Endodermal cell (in vitro differentiated cells): ENCODE data around the gene CLDN9. TPM values are rescaled to one million over a fixed set of nuclear protein-coding genes. Genes with fewer than 3 reads are reported as not detected.

Experiments
- DNase-seq: peaks from one replicate; pipeline ENCODE4 v3.0.0-alpha.2; 2017
- H3K27ac ChIP-seq: 2 replicates; pipeline ENCODE4 v1.5.1; 2013; ENCODE audit warnings: mild to moderate bottlenecking, low read depth, low read length, moderate library complexity
- H3K27me3 ChIP-seq: 2 replicates; pipeline ENCODE4 v1.6.1; 2013; ENCODE audit warnings: mild to moderate bottlenecking, low read length, moderate library complexity; ENCODE audit not compliant: insufficient read depth, control insufficient read depth, poor library complexity, severe bottlenecking
- H3K36me3 ChIP-seq: 2 replicates; pipeline ENCODE4 v1.7.0; 2013; ENCODE audit warnings: mild to moderate bottlenecking, low read length, moderate library complexity; ENCODE audit not compliant: control insufficient read depth, insufficient read depth
- H3K4me1 ChIP-seq: one replicate; pipeline ENCODE4 v1.7.0; 2013; ENCODE audit warnings: low read length; ENCODE audit not compliant: control insufficient read depth, insufficient read depth
- H3K4me3 ChIP-seq: 2 replicates; pipeline ENCODE4 v1.5.1; 2013; ENCODE audit warnings: mild to moderate bottlenecking, low read length, moderate library complexity
- H3K9ac ChIP-seq: 2 replicates; pipeline ENCODE4 v1.6.1; 2013; ENCODE audit warnings: mild to moderate bottlenecking, low read length, moderate library complexity; ENCODE audit not compliant: poor library complexity, severe bottlenecking; ENCODE audit errors: extremely low read depth
- H3K9me3 ChIP-seq: 2 replicates; pipeline ENCODE4 v1.6.1; 2013; ENCODE audit warnings: mild to moderate bottlenecking, low read length, moderate library complexity; ENCODE audit not compliant: control insufficient read depth
- H3K27ac Mint-ChIP-seq: 2 replicates; pipeline ENCODE4 v1.8.0; 2020; ENCODE audit warnings: mixed read lengths
- H3K27me3 Mint-ChIP-seq: 2 replicates; pipeline ENCODE4 v1.8.0; 2021; ENCODE audit warnings: mild to moderate bottlenecking, mixed read lengths; ENCODE audit not compliant: insufficient read depth
- H3K36me3 Mint-ChIP-seq: 2 replicates; pipeline ENCODE4 v1.8.0; 2020; ENCODE audit warnings: low read depth, mixed read lengths
- H3K4me1 Mint-ChIP-seq: 2 replicates; pipeline ENCODE4 v1.8.0; 2020; ENCODE audit warnings: mixed read lengths
- H3K4me3 Mint-ChIP-seq: 2 replicates; pipeline ENCODE4 v1.8.0; 2020; ENCODE audit warnings: mild to moderate bottlenecking, moderate library complexity, mixed read lengths
- H3K9me3 Mint-ChIP-seq: 2 replicates; pipeline ENCODE4 v1.8.0; 2020; ENCODE audit warnings: mild to moderate bottlenecking, mixed read lengths
- CTCF ChIP-seq: fragments of 200-600 bp; sonication (generic); conservative IDR thresholded peaks from 2 replicates; pipeline ENCODE4 v1.5.0; 2021; ENCODE audit warnings: antibody characterized with exemption, mild to moderate bottlenecking
- WGBS, 2 experiments: methylation state at CpG; one replicate each; pipeline versions ENCODE4 v1.1.5 to v1.1.7; 2013; ENCODE audit warnings: missing lambda C conversion rate in 2 of 2, mixed read lengths in 1 of 2; ENCODE audit not compliant: insufficient coverage in 1 of 2, insufficient read length in 1 of 2; 5-methylcytosine and 5-hydroxymethylcytosine counted together
- total RNA-seq, 2 donors: library from RNA; stranded (reverse); fragmentation: NEBNext Ultra II Directional in 1 of 2; extraction: Animal tissue kit (Norgen Biotek cat#: 25700) in 1 of 2; gene quantifications; 2 replicates in 1 of 2; 3 replicates in 1 of 2; pipeline ENCODE4 v1.2.1, GENCODE V29; 2021

Gene CLDN9
- total RNA-seq, 2 donors from 2014 or later: 0.18 TPM; not detected in 1

DNA sequence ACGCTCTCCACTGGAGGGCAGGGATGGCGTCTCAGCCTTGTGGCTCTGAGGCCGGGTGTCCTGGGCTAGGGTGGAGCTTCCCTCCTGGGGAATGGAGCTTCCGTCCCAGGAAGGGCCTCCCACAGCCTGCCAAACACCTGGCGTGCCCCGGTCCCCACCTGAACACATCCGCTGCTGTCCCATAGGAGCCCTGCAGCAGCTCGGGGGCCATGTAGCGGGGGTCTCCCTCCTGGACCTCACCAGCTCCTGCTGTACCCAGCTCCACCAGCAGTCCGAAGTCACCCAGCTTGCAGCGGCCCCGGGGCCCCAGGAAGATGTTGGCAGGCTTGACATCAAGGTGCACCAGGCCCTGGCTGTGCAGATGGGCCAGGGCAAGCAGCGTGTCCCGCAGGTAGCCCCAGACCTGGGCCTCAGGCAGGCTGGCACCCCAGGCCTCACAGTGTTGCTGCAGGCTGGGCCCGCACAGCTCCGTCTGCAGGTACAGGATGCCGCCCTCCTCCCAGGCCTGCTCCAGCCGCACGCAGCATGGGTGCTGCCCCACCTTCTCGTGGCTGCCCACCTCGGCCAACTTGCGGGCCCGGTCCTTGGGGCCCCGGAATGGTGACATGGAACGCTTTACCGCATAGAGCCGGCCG is 37.4 kb upstream of the CLDN9 start:
- 95 to 96% methylated on average over 16 to 28 of the region's 28 CpGs for WGBS, 2 experiments

DNA sequence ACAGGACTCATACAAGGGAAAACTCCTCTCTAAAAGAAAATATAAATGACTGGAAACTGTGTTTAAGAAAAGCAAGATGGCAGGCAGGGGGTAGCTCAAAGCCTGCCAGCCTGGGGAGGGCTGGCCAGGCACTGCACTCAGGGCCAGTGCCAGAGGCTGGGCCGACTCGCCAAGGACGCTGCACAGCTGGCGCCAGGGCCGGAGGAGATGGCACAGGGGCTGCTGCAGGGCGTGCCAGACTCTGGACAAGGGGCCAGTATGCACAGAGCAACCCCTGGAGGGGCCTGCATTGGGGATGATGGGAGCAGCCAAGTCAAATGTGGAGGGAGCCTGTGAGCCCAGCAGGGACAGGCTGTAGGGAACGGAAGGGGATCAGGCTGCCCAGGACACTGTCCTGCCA is 36.5 kb upstream of the CLDN9 start:
- Histone ChIP-seq H3K27me3 (no peaks in the 10 kb centered on the region), H3K27ac (no peak overlapping the region), H3K9ac (no peak overlapping the region), H3K36me3 (peaks cover 29% of the 10 kb centered on the region), H3K4me1 (no peaks in the 10 kb centered on the region), H3K4me3 (no peak overlapping the region), H3K9me3 (no peaks in the 10 kb centered on the region)
- H3K36me3 Mint-ChIP-seq: peaks cover 16% of the 10 kb centered on the region
- peaks cover 7% of the 10 kb centered on the region for H3K4me1 Mint-ChIP-seq
- no peak overlapping the region for H3K27ac Mint-ChIP-seq
- no peaks in the 10 kb centered on the region for H3K27me3 Mint-ChIP-seq
- H3K4me3 Mint-ChIP-seq: no peak overlapping the region
- H3K9me3 Mint-ChIP-seq: no peaks in the 10 kb centered on the region
- DNase-seq: no peak
- no peak for TF ChIP-seq CTCF
- 95% methylated on average over 7 of the region's 7 CpGs; no CpG with 5 or more reads in 1 of the 2 experiments for whole genome bisulfite sequencing, 2 experiments

More for the DNA sequence above, 37.4 kb upstream of the CLDN9 start:
- no peaks in the 10 kb centered on the region for H3K27me3 Mint-ChIP-seq
- H3K4me3 Mint-ChIP-seq: no peak overlapping the region
- H3K27me3 ChIP-seq: no peaks in the 10 kb centered on the region
- peaks cover 16% of the 10 kb centered on the region for H3K36me3 Mint-ChIP-seq
- H3K4me1 ChIP-seq: peaks cover 8% of the 10 kb centered on the region
- H3K9ac ChIP-seq: no peak overlapping the region
- no peak overlapping the region for H3K27ac Mint-ChIP-seq
- H3K4me3 ChIP-seq: no peak overlapping the region
- H3K9me3 ChIP-seq: no peaks in the 10 kb centered on the region
- no peaks in the 10 kb centered on the region for H3K9me3 Mint-ChIP-seq
- peaks cover 6% of the 10 kb centered on the region for H3K4me1 Mint-ChIP-seq
- no peak for DNase-seq
- TF ChIP-seq CTCF: no peak
- H3K27ac ChIP-seq: no peak overlapping the region
- peaks cover 29% of the 10 kb centered on the region for H3K36me3 ChIP-seq

DNA sequence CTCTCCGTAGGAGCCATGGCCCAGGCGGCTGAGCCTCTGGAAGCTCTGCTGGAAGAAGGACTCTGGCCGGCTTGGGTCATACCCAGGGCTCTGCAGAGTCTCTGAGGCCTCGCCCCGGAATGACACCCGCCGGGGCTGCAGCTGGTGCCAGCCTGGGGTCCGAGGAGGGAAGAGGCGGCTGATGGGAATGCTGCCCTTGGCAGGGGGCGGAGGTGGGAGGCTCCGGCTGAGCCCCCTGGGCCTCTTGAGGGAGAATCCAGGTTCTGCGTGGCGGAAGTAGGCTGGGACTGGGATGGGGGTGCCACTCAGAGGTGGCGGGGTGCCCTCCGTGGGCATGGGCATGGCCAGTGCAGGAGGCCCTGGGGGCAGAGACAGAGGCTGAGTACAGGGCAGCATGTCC is 36.0 kb upstream of the CLDN9 start:
- H3K27me3 ChIP-seq: no peaks in the 10 kb centered on the region
- Mint-ChIP-seq H3K9me3 (no peaks in the 10 kb centered on the region), H3K27ac (no peak overlapping the region), H3K4me3 (no peak overlapping the region), H3K4me1 (peaks cover 11% of the 10 kb centered on the region), H3K27me3 (no peaks in the 10 kb centered on the region), H3K36me3 (peaks cover 16% of the 10 kb centered on the region)
- H3K36me3 ChIP-seq: peaks cover 29% of the 10 kb centered on the region
- no peak overlapping the region for H3K9ac ChIP-seq
- H3K4me3 ChIP-seq: no peak overlapping the region
- DNase-seq: no peak
- no peaks in the 10 kb centered on the region for H3K4me1 ChIP-seq
- no peak for TF ChIP-seq CTCF
- 95 to 97% methylated on average over 8 to 15 of the region's 15 CpGs for WGBS, 2 experiments
- no peaks in the 10 kb centered on the region for H3K9me3 ChIP-seq
- H3K27ac ChIP-seq: no peak overlapping the region
